ENCODE results near the gene DENND2A.

The DENND2A gene

DNA sequence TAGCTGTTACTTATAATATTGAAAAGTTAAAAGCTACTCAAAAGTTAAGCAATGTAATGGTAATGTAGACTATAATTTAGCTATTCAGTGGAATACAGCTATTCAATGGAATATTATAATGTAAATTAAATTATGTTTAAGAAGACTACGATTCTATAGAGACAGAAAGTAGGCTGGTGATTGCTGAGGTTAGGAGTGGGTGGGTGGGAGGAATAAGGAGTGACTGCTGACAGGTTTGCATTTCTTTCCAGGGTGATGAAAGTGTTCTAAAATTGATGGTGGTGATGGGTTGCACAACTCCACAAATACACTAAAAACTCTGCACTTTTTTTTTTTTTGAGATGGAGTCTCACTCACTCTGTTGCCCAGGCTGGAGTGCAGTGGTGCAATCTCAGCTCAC, 21.4 kb downstream of the DENND2A start:
- DNase-seq = no peak

DNA sequence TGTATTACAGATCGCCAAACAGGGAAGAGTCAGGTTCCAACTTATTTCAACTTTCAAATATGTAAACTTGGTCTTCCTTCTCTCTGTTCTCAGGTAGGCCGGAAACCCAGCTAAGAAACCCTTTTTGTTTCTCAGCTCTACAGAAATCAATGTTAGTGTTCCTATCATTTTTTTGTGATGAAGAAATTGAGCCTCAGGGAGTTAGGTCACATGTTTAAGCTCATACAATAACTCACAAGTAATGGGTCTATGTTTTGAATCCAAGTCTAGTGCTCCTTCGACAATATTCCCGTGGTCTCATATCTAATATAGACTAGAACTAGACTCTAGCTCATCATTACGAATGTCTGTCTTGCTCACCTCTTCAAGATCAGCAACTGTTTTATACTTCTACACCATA, 22.3 kb downstream of the DENND2A start:
- DNase-seq = no peak

DNA sequence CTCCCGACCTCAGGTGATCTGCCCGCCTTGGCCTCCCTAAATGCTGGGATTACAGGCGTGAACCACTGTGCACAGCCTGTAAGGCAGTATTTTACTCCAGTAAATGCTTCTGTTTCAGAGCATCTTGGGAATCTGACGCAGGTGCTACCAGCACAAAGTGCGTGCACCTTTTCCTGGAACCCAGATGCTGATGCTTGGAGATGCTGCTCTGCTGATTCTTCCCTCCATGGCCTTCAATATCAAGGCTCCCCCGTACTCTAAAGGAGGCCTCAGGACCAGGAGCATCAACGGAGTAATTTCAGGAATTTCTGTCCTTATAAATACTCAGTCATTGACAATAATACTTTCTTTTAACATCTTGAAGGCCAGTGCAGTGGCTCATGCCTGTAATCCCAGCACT, 23.5 kb downstream of the DENND2A start:
- DNase-seq = no peak

DNA sequence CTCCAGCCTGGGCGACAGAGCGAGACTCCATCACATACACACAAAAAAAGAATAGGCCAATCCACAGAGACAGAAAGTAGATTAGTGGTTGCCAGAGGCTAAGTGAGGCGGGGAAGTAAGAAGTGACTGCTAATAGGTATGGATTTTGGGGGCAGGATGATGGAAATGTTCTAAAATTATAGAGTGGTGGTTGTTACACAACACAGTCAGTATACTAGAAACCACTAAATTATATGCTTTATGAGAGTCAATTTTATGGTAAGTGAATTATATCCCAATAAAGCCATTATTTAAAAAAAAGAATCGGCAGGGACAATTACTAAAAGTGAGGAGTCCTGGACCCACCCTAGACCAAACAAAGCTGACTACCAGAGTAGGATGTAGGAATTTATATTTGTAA, 24.3 kb downstream of the DENND2A start:
- DNase-seq = no peak

DNA sequence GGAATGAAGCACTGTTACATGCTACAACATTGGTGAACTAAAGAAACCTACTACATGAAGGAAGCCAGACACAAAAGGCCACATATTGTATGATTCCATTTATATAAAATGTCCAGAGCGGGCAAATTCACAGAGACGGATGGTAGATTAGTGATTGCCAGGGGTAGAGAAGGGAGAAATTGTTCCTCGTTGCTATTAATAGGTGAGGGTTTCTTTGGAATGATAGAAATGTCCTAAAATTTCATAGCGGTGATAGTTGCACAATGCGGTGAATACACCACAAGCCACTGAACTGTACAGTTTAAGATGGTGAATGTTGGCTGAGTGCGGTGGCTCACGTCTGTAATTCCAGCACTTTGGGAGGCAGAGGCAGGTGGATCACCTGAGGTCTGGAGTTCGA, 29.0 kb downstream of the DENND2A start:
- DNase-seq = no peak

DNA sequence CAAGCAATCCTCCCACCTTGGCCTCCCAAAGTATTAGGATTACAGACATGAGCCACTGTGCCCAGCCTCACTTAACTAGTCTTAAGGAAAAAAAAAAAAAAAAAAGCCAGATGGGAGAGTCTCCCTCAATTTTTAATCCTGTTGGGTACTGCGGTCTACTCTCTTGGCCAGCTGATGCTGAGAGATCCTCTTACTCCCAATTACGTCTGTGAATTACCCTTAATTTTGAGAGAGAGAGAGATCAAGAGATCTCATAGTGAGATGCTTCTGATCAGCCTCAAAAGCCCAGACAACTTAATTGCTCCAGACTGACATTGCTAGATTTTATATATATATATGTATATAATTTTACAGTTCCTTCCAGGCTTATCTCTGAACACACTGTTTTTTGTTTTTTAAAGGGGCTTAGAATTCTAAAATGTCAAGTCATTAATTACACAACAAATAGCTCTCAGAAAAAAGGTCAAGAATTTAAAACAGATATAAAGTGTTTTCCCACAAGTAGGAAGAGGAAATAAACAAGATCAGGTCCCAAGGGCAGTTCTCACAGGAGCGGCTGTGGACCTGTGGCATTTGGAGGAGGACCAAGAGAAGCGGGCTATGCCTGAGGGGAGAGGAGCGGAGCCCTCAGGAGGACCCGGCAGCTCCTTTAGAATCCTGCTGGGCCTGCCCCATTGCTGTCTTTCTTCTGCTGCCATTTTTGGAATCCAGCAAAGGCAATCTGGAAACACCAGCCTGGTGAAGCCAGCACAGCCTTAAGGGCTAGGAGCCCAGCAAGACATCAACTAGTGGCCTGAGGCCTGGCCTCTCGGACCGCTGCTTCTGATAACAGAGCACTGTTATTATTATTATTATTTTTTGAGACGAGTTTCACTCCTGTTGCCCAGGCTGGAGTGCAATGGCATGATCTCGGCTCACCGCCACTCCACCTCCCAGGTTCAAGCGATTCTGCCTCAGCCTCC, 30.1 kb downstream of the DENND2A start:
- no peak for DNase-seq

DNA sequence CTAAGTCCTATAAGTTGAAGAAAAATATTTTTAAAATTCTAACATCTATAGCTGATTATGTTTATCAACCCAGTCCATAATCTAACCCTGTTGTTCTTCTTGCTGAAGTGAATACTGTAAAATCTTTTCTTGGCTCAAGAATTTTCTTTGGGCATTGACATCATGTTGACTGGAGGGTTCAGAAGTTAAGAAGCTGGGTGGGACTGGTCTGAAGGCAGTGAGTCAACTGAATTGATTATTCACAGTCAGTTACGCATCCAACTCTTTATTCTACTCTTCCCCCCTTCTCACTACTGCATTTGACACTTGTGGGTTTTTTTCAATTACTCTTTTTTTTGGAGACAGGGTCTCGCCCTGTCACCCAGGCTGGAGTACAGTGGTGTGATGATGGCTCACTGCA, 31.0 kb downstream of the DENND2A start:
- no peak for DNase-seq

DNA sequence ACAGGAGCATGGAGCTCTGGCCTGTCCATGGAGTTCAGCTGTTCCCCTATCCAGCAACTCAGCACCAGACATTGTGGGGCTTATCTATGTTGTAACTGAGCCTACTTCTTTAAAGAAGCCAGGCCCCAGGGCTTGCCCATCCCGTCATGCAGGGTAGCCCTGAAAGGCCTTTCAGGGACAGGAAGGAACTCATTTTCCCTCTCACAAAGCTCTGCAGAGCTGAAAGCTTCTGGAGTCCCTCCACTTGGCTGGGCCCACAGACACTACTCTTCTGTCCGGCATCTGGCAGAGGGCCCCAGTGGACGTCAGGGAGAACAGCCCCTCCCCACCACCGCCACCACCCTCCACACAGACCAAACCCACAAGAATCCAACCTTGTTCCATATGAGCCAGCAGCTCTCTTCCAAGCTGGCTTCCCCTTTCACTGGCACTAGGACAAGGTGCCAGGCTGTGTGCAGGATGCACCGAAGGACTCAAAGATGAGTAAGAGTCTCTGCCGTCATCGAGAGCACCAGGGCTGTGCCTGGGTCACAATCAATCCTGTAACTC, 33.1 kb downstream of the DENND2A start:
- DNase-seq = no peak

DNA sequence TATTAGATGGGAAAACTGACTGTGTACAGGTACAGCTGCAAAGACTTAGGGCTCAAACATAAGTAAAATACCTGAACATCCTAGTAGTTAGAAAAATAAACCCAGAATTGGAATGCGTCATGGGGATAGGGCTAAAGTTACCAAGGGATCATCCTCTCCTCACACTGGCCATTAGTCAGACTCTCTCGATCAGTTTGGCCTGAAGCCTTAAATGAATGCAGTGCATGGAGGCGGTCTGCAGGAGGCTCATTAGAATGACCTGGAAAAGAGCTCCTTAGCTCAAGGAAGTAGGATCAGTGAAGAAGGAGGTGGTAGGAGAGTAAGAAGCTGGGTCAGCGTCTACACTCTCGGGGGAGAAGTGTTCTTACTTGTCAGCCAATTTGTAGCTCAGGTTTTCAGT, 35.3 kb downstream of the DENND2A start:
- no peak for DNase-seq

DNA sequence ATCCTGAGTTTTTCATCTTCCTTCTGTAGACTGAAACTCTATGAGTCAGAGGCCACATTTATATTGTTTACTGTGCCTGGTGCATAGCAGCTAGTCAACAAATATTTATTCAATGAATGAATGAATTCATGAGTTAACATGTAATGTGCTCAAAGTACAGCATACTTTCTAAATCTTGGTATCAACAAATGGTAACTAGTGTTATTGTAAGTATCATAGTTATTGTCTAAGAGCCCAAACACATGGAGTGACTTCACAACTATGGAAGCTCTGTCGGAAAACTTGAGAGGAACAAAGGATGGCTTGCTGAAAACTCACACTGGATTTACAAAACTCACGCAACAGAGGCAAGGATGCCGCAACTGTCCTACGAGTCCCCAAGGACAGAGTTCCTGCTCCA, 35.9 kb downstream of the DENND2A start:
- no peak for DNase-seq

DNA sequence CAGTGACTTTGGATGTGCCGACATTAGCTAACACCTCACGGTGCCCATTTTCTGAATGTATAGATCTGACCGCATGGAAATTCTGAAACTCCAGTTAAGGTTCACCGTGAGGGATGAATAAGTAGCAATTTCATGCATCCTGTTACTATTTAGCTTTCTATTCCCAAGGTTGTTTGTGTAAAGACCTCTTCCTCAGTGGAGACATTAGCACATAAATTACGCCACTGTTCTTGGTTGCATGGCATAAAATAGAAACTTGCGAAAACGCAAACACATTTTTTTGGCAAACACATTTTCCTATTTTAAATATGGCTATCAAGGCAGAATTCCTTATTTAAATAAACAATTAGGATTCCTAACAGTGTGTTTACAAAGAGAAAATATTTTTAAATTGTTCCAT, 36.5 kb downstream of the DENND2A start:
- DNase-seq = no peak

DNA sequence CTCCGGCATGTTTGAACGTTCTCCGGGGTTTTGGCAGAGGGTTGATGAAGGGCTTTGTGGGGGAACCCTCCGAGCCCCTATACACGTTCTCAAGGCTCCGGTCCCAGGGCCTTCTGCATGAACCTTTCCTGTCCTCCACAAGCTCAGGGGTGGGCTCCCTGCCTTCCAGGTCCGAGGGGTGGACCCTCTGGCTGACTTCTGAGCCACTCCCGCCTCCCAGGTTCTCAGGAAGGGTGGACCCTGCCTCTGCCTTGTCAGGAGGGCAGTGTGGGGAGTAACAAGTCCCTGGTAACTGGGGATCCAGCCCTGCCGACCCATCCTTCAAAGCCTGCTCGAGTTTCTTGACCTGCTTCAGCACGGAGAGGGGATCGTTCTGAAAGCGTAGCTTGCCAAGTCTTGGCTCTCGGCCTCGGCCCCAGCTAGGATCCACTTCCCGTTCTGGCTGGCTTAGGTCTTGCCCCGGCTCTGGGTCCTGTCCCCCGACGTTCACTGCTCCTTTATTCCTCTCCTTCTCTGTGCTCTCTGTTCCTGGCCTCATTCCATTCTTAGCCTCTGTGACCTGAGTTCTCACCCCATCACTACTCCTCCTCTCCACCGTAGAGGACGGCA, 38.9 kb downstream of the DENND2A start:
- DNase-seq = no peak

DNA sequence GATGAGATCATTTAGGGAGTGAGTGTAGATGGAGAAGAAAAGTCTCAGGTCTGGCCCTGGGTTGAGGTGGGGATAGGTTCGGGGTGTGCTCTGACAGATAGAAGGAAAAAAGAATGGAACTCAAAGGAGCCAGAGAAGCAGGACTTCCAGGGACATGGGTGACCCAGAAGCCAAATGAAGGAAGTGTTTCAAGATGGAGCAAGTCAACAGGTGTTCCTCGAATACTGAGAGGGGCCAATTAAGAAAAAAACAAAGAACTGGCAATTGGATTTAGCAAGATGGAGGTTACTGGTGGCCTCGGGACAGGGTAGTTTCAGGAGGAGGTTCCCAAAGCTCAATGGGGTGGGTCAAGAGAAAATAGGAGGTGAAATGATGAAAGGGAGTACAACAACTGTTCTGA, 40.3 kb downstream of the DENND2A start:
- DNase-seq = no peak

DNA sequence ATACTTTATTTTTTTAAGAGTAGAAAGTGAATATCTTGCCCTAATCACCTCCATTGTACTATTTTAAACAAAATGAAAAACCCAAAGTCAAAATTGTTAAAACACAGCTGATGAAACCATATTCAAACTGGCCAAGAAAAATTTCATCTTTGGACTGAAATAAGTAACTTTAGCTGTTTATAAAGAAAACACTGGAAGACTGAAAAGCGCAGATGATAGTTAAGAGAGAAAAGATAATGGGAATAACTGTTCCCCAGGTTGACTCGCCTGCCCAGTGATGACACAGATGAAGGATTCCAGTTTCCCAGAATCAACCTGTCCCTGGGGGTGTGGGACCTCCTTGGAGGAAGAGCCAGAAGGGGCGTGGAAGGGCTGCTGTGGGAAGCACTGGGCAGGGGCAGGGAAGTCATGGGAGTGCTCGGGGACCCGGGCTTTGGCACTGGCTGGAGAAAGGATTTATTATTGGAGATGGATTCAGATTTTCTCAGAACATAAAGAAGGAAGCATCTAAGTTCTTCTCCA, 43.1 kb downstream of the DENND2A start:
- DNase-seq = no peak

DNA sequence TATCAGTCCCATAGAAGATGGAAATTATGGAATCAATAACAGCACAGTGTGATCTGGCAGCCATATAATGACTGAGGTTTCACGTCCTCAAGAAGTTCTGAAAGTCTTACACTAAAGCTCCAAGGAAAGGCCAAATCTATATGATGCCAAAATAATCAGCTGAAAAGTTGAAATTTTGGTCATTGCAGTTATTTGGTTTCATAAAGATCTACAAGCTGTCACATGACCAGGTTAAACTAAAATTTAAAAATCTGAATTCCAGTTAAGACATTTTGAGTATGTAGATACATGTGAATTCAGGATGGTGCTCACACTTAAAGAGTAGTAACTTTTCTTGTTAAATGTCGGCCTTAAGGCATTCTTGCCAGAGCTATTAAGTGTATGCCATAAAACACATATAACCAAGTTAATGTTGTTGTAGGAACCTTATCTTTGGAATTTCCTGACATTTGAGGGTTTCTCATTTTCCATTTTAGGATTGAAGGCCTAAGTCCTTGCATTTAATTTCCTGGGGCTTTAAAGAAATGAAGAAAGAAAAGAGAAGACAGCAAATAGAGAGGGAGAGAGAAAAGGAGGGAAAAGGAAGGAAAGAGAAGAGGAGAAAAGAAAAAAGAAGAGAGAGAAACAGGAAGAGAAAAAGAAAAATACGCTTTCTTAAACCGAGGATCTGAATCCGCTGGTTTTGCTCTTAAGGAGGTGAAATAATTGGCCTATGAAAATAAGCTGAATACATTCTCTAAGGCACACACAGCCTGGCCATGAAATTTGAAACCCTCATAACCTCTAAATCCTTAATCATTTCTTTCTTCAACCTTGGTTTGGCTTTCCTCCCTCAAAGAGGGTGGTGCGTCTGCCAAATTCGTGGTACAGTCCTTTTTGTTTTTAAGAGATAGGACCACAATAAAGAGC, 43.8 kb downstream of the DENND2A start:
- no peak for DNase-seq

DNA sequence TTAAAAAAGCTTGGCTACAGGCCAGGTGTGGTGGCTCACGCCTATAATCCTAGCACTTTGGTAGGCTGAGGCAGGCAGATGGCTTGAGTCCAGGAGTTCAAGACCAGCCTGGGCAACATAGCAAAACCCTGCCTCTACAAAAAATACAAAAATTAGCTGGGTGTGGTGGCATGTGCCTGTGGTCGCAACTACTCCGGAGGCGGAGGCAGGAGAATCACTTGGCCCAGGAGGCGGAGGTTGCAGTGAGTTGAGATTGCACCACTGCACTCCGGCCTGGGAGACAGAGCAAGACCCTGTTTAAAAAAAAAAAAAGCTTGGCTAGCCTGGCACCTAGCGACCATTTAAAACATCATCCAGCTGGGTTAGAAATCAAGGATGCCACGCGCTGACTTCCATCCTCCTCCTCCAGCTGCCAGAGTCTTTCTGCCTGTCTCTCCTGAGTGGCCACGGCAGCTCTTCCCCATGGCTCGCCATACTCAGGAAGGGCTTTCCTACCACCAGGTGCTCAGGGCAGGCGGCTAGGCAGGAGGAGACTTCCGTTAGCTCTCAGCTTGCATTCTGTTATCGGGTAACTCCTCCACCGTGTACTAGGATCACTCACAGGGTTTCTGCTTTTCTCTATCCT, 45.0 kb downstream of the DENND2A start:
- peak; percentile 35 for DNase-seq

DNA sequence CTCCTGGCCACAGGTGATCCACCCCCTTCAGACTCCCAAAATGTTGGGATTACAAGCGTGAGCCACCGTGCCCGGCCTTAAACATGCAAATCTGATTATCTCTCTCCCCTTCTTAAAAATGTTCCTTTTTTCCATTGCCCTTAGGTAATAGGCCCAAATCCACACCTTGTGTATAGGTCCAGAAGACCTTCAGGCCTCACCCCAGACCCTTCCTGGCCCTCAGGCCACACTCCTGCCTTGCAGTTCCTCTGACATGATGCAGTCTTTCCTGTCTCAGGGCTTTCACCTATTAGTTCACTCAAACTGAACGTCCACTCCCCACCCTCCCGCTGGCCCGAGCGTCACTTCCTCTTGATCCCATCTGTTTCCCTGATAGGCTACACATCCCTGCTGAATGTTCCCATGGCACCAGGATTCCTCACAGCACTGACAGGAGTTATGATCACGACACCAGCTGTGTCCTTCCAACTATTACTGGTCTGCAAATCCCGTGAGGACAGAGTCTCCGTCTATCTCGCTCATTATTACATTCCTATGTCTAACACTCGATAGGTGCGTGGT, 46.4 kb downstream of the DENND2A start:
- no peak for DNase-seq

DNA sequence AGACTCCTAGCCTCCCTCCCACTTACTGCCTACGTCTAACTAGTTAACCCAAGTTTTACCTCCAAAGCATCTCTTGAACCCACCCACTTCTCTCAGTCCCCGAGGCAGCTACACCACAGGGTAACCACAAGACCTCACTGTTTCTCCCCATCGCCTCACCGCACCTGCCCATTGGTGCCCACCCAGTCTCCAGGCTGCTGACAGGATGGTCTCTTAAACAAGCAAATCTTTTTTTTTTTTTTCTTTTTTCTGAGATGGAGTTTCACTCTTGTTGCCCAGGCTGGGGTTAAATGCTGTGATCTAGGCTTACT, 47.0 kb downstream of the DENND2A start:
- no peak for DNase-seq

DNA sequence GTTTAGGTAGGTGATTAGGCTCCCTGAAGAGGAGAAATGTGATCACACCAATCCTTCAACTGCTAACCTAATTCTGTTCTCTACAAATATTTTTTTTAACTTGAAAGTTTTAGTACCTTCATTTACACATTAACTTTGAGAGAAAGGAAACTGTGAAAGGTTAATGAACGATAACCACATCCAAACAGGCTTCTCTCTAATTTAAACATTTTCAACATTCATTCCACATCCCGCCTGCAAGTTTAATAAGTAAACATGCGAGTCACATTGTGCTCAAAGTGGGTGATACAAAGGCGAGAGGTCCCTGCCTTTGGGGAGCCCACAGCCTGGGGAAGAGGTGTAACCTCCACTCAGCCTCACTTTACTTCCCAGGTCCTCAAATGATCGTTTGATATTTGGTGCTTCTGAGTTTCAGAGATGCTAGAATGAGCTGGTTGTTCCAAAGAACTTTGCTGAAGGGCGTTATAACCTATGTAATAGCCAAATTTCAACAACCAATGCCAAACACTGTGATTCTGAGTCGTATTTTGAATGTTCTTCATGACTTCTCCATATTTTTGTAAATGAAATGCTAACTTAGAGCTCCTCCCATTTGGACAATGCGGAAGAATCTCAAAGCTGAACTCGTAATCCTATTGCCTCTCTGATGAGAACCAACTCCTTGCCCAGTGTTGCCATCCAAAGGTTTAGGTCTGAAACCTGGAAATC, 47.5 kb downstream of the DENND2A start:
- DNase-seq = no peak

DNA sequence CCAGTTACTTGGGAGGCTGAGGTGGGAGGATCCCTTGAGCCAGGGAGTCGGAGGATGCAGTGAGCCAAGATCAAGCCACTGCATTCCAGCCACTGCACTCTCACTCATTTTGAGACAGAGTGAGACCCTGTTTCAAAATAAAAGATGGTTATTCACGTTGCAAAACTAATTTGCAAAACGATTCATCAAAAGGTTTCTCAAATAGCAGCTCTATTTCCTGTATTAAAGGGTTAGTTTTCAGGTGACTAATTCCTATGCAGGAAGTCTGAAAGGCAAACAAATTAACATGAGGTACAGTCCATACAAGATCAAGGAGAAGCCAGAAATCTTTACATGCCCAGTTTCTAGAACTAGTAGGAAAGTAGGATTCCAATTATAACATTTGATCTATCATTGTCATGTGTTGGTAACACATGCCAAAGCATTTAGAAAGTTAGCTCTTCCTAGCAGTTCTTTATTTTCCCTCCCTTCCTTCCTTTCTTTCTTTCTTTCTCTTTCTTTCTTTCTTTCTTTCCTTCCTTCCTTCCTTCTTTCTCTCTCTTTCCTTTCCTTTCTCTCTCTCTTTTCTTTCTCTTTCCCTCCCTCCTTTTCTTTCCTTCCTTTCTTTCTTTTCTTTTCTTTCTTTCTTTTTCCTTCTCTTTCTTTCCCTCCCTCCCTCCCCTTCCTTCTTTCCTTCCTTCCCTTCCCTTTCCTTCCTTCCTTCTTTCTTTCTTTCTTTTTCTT, 49.3 kb downstream of the DENND2A start:
- DNase-seq = no peak
